GM12865 (cell line): ENCODE results near the gene NAV1.
"Not testable (repeated sequence)": the region's sequence is repeated elsewhere in the genome, so short reads cannot be mapped to it uniquely, and the experiment has no call there.

ENCODE experiments used
- DNase-seq: peaks from one replicate; pipeline ENCODE4 v3.0.0; 2010; ENCODE audit warnings: low read depth
- H3K4me3 ChIP-seq: 2 replicates; pipeline ENCODE4 v1.5.1; 2011; ENCODE audit warnings: mild to moderate bottlenecking, low read depth, low read length, control low read depth
- TF ChIP-seq, protein P1 (sequence below): IDR thresholded peaks from 2 replicates; pipeline ENCODE4 v1.5.1; 2011; ENCODE audit warnings: low read length, control low read depth, low read depth, inconsistent platforms; ENCODE audit not compliant: insufficient read depth; ENCODE audit errors: missing control alignments

The NAV1 gene

DNA sequence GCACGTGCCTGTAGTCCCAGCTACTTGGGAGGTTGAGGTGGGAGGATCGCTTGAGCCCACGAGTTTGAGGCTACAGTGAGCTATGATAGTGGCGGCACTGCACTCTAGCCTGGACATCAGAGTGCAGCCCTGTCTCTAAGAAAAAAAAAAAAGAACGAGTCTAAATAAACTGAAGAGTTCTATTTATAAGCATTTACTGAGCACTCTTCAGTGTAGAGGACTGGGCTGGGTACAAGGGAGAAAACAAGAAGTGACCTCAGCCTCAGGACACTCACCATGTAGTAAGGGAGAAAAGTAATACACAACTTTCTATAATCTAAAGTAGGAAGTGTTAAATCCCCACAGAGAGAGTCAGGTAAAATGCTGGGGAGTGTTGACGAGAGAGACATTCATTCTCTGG, 35.0 kb downstream of the NAV1 start:
- DNase-seq = no peak
- TF ChIP-seq, protein P1, sequence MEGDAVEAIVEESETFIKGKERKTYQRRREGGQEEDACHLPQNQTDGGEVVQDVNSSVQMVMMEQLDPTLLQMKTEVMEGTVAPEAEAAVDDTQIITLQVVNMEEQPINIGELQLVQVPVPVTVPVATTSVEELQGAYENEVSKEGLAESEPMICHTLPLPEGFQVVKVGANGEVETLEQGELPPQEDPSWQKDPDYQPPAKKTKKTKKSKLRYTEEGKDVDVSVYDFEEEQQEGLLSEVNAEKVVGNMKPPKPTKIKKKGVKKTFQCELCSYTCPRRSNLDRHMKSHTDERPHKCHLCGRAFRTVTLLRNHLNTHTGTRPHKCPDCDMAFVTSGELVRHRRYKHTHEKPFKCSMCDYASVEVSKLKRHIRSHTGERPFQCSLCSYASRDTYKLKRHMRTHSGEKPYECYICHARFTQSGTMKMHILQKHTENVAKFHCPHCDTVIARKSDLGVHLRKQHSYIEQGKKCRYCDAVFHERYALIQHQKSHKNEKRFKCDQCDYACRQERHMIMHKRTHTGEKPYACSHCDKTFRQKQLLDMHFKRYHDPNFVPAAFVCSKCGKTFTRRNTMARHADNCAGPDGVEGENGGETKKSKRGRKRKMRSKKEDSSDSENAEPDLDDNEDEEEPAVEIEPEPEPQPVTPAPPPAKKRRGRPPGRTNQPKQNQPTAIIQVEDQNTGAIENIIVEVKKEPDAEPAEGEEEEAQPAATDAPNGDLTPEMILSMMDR = no peak
- H3K4me3 ChIP-seq = no peak overlapping the region

DNA sequence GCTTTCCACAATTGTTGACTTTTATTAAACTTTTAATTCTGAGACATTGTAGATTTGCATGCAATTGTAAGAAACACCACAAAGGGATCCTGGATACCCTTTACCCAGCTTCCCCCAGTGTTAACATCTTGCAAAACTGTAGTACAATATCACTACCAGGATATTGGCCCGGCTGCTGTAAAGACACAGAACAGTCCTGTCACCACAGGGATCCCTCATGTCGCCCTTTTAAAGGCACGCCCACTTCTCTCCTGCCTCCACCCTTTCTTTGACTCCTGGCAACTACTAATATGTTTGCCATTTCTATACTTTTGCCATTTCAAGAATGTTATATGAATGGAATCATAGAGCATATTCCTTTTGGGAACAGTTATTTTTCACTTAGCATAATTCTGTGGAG, 37.0 kb downstream of the NAV1 start:
- DNase-seq = no peak
- H3K4me3 ChIP-seq = no peak overlapping the region
- TF ChIP-seq, protein P1 = no peak

DNA sequence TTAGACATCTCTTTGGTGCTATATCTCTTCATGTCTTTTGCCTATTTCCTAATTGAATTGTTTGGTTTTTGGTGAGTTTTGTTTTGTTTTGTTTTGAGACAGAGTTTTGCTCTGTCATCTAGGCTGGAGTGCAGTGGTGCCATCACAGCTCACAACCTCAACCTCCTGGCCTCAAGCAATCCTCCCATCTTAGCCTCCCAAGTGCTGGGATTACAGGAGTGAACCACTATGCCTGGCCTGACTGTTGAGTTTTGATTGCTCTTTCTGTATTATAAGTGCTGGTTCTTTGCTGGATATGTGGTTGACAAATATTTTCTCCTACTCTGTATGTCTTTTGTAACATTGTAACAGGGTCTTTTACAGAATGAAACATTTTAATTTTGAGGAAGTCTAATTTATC, 38.0 kb downstream of the NAV1 start:
- H3K4me3 ChIP-seq = no peak overlapping the region
- DNase-seq = no peak
- TF ChIP-seq, protein P1 = no peak

DNA sequence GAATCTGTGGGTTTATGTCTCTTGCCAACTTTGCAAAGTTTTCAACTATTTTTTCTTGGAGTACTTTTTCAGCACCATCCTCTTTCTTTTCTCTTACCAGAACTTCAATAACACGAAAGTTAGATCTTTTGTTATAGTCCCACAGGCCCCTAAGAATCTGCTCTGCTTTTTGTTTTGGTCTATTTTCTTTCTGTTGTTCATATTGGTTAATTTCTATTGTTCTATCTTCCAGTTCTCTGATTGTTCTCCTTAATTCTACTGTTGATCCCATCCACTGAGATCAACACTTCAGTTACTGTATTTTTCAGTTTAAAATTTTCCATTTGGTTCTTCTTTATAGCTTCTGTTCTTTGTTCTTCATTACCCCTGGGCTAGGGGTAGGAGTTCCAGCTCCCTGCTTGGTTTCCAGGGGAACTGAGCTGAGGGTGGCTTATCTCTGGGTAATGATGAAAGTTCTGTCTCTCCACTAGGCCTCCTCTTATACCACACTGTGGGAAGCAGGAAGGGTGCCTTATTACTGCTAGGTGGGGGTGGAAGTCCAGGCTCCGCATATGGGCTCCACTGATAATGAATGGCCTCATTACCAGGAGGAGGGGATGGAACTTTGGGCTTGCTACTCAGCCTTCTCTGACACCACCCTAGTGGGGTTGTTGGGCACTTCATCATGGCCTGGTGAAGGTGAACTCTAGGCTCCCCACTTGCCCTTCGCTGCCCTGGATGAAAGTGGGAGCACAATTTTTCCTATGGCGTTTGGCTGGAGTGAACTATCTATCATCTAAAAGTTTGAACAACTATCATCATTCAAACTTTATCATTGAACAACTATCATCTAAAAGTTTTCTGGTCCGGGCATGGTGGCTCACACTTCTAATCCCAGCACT, 39.3 kb downstream of the NAV1 start:
- TF ChIP-seq, protein P1 = no peak
- DNase-seq = no peak

DNA sequence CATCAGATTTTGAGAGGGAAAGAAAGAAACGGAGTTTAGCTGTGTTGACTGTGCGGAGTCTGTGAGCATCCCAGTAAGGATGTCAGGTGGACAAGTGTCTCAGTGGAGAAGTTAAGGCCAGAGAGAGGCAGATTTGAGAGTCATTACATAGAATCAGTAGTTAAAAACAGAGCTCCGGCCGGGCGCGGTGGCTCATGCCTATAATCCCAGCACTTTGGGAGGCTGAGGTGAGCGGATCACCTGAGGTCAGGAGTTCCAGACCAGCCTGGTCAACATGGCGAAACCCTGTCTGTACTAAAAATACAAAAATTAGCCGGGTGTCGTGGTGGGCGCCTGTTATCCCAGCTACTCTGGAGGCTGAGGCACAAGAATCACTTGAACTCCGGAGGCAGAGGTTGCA, 42.4 kb downstream of the NAV1 start:
- H3K4me3 ChIP-seq, DNase-seq: not testable (repeated sequence)

More for the DNA sequence above, 39.3 kb downstream of the NAV1 start:
- no peak overlapping the region for H3K4me3 ChIP-seq

DNA sequence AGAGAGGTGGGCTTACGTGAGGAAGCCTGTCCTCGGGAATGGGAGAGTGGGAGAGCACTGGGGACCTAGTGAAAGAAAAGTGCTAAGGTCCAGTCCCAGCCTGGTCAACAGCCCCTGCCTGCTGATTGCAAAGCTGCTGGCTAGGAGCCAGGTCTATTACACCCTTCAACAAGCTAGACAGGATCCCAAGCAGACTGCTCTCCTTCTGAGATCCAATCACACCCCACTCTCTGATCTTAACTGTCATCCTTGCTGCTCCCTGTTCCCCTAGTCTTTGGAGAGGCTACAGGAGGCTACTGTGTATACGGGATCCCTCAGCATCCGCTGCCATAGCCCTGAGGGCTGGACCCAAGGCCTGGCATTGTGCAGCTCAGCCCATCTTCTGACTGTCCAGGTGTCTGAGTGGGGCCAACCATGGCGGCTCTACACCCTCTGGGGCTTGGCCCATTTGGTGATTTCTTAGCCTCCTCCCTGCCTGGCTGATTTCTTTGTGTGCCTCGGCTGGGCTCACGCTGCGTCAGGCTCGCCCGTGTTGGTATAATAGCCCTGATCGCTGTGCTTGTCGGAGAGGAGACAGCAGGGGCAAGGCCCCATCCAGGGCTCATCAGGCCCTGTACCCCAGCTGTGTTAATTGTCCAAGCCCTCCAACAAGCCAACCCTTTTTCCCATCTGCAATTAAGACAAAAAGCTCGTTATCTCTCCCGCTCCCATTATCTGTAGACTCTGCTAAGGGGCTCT, 43.9 kb downstream of the NAV1 start:
- TF ChIP-seq, protein P1 = no peak
- no peak overlapping the region for H3K4me3 ChIP-seq
- DNase-seq = no peak

DNA sequence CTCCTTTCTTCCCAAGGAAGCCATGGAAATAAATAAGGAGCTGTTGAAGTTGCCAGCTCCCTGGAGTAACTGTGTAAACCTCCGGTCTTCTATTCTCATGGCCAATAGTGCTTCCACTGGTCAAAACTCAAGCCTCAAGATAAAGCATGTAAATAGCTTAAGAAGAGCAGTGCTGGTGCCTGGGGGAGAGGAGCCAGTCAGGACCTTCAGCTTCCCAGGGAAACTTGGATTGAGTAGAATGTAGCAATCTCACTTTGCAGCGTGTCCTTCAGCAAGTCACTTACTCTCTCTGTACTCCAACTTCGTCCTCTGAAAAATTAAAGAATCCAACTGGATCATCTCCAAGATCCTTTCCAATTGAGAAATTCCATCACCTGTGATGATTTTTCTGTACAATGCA, 44.7 kb downstream of the NAV1 start:
- no peak overlapping the region for H3K4me3 ChIP-seq
- TF ChIP-seq, protein P1 = no peak
- no peak for DNase-seq
